ENCODE results near the gene DDX59. TPM values are rescaled to one million over a fixed set of nuclear protein-coding genes. Genes with fewer than 3 reads are reported as not detected.
A peak's percentile ranks its signal among the peaks of the same experiment; 100 is the strongest.
"Not testable (repeated sequence)": the region's sequence is repeated elsewhere in the genome, so short reads cannot be mapped to it uniquely, and the experiment has no call there.

Gene DDX59
- total RNA-seq, 1 donor from 2014 or later: 20.0 TPM

GRCh38 chr1:200670242-200671118 is 773 bp upstream of the DDX59 start:
- peak; percentile 59 for DNase-seq

DNA sequence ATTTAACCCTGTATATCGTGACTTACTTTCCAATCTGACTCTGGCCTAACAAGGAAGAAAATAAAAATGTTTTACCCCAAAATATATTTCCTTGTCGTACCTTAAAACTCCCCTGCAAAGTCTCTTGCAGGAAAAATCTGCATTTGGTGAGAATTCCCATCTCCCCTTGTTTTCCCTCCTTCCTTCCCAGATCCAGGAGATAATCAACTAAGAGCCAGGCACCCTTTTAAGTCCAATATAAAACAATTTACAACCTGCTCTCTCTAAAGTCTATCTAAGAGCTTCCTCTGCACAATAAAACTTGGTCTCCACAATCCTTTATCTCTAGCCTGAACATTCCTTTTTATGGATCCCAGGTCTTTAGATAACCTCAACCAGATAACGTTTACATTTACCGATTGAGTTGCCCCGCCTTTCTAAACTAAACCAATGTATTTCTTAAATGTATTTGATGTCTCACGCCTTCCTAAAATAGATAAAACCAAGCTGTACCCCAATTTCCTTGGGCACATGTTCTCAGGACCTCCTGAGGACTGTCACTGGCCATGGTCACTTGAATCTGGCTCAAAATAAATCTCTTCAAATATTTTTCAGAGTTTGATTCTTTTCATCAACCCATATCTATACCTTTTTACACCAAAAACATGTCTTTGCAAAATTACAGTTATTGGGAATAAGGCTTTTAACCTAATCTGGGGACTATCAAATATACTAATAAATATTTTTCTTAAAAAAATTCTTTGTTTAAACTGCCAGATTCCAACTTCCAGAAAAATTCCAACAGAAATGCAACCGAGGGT is 993 bp downstream of the DDX59 start:
- DNase-seq: no peak

DNA sequence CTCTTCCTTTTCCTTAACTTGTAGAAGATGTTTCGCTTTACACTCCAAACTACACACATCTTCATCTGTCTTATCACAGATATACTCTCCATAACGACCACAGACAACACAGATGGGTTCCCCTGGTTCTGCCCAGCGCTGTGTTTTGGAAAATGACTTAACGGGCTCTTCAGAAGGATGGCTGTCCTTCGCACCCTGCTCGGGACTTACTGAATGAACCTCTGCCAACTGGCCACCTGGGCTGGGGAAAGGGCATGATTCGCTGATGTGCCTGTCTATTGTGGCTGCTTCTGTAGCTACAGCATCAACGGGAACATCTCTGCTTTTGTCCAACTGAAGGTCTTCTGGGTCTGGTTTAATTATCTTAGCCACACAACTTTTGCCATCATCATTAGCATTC is 3.4 kb downstream of the DDX59 start:
- no peak for DNase-seq

- no peak for DNase-seq
These were observed 3.8 kb downstream of the DDX59 start for GRCh38 chr1:200665861-200666260.

GRCh38 chr1:200660719-200661118 is 9.0 kb downstream of the DDX59 start:
- no peak for DNase-seq

- no peak for DNase-seq
These were observed 10.4 kb downstream of the DDX59 start for GRCh38 chr1:200659269-200659668.

DNA sequence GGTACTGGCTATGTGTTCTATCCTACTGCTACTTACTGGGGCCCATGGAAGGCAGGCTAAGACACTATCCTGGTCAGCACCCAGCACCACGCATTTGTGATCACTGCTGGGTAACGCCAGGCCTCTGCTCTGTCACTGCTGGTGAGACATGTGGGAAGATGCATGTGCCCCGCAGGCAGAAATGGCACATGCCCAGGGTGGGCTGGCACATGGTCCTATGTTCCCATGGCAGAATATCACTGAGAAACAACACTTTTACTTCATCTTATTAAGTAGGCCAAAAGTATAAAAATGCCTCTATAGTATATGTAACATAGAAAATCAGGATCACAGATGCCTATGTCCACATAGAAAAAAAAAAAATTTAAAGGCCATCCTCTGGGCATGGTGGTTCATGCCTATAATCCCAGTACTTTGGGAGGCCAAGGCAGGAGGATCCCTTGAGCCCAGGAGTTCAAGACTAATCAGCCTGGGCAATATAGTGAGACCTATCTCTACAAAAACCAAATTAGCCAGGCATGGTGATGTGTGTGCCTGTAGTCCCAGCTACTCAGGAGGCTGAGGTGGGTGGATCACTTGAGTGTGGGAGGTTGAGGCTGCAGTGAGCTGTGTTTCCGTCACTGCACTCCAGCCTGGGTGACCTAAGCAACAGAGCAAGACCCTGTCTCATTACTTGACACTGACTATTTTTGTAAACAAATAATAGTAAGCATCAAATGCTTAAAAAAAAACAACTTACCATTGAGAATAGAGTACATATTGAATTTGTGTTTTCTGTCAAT is 11.5 kb downstream of the DDX59 start:
- no peak for DNase-seq

DNA sequence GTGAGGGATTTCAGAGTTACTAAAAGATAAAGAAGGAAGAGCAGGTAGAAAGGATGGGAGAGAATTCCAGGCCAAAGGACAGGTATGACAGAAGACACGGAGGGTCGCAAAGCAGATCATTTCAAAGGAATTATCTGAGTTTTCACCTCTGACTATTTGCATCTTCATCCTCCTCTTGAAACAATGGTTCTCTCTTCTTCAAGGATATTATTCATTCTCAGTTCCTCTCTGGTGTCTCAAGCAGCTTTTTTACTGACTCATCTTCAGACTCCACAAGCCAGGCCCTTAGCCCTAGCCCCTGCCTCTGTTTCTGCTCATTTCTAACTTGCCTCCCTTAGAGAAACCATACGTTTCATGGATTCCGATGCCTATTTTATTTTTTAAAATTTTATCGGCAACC is 15.0 kb downstream of the DDX59 start:
- no peak for DNase-seq

DNA sequence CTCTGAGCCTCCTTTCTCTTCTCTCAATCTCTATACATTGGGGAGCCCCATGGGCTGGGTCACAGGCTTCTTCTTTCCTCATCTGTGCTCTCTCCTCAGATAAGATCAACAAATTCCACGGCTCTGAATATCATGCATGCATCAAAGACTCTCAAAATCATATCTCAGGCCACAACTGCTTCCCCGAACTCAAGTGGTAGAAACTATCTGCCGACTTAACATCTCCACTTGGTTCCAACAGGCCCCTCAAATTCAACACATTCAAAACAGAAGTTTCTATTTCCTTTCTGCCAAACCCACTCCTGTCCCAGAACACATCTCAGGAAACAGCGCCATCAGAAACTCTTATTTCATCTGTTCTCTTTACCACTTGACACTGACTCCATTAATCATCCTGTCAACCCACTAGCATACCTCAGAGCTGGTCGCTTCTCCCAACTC is 16.7 kb downstream of the DDX59 start:
- DNase-seq: no peak

DNA sequence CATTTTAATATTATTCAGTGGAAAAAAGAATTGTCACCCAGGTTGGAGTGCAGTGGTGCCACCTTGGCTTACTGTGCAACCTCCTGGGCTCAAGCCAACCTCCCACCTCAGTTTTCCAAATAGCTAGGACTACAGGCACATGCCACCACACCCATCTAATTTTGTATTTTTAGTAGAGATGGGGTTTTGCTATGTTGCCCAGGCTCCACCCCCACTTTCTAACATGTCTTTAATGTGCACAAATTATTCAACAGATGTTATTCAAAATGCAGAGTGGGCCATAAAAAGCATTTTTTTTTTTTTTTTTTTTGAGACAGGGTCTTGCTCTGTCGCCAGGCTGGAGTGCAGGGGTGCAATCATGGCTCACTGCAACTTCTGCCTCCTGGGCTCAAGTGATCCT is 17.3 kb downstream of the DDX59 start:
- DNase-seq: no peak

DNA sequence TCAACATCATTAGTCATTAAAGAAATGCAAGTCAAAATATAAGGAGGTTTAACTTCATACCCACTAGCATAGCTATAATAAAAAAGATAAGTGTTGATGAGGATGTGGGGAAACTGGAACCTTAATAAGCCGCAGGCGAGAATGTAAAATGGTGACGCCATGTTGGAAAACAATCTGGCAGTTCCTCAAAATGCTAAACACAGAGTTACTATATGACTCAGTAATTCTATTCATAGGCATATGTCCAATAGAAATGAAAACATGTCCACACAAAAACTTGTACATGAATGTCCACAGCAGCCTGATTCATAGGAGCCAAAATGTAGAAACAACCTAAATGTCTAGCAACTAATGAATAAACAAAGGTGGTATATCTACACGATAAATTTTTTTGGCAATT is 23.2 kb downstream of the DDX59 start:
- no peak for DNase-seq

GRCh38 chr1:200644021-200644420 is 25.7 kb downstream of the DDX59 start:
- no peak for DNase-seq

DNA sequence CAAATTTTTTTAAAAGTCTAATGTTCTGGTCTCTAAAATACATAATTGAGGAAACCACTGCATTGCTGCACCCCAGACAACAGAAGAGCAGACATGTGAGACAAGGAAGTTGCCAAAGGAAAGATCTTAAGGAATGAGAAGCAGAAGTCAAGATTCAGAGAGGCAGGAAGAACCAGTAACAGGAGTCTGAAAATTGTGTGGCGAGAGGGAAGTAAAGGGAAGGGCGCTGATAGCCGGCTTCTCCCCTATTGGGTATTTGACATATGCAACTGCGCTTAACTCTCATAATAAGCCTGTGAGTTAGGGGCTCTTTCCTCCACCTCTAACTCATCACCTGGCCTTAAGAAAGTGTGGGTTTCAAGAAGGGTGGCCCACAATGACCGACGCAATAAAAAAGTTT is 27.2 kb downstream of the DDX59 start:
- no peak for DNase-seq

DNA sequence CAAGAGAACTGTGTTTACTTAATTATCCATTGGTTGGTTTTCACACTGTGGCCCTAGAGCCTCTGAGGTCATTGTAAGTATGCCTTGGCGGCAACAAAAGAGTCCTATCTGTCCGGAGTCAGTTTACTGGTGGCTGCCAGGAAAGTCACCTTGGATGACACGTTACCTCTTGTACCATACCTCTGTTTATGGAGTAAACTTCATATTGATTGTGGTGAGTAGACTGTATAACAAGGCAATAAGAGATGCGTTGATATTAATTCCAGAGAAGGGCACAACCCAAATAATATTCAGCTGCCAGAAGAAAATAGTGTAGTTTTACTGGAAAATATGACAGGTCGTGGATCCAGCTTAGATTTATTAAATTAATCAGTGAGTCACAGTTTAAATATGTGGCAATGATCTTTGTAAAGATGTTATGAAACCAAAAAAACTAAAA is 28.7 kb downstream of the DDX59 start:
- no peak for DNase-seq

GRCh38 chr1:200640373-200640962 is 29.2 kb downstream of the DDX59 start:
- no peak for DNase-seq

DNA sequence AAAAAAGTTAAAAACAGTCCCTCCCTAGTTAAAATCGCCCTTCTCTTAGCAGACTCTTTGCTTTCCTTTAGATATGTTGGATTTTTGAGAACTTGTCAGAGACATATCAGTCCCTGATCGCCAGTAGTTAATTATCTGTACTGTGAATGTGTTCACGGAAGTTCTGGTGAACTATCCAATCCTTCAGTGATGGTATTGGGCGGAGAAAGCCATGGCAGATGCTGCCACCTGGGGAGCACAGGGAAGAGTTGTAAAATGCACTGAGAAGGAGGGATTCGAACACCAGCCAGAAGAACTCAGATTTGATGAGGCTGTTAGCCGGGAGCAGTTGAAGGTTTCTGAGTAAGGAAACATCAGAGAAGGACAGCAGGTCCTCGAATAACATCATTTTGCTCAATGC is 31.6 kb downstream of the DDX59 start:
- DNase-seq: no peak

DNA sequence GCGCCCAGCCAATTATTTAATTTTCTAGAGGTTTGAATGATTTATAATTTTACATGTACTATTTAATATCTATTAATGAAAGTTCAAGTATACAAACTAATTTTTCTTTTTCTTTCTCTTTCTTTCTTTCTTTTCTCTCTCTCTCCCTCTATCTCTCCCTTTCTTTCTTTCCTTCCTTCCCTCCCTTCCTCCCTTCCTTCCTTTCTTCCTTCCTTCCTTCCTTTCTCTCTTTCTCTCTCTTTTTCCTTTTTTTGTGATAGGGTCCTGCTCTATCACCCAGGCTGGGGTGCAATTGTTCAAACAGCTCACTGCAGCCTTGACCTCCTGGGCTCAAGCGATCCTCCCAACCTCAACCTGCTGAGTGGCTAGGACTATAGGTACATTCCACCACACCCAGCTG is 33.0 kb downstream of the DDX59 start:
- no peak for DNase-seq

GRCh38 chr1:200634261-200635122 is 35.2 kb downstream of the DDX59 start:
- DNase-seq: no peak

- DNase-seq: no peak
These were observed 38.3 kb downstream of the DDX59 start for GRCh38 chr1:200631375-200631774.

DNA sequence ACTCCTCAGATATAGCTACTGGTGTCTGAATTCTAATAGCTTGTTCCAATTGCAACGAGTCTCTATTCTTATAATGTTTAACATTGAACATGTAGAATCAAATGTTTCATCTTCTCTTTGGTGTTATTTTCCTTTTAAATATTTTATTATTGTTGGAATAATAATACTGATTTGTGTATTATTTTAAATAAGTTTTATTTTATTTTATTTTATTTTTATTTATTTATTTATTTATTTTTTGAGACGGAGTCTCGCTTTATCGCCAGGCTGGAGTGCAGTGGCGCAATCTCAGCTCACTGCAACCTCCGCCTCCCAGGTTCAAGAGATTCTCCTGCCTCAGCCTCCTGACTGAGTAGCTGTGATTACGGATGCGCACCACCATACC is 39.2 kb downstream of the DDX59 start:
- DNase-seq: not testable (repeated sequence)

- DNase-seq: no peak
These were observed 39.7 kb downstream of the DDX59 start for GRCh38 chr1:200629876-200630514.
